ENCODE measurements around the gene EFL1. TPM values are rescaled to one million over a fixed set of nuclear protein-coding genes. Genes with fewer than 3 reads are reported as not detected.

Gene EFL1
- total and polyA plus RNA-seq, 4 donors, result 3.2 to 10.1 (median 6.1) TPM

GRCh38 chr15:82168296-82168695 lies 94.2 kb downstream of the EFL1 start (continued):
- TF ChIP-seq CTCF (IDR thresholded peaks at IDR 0.05; ENCODE audit: low read depth, low read length, missing input control) (no peak), FOXA1 (IDR thresholded peaks at IDR 0.05) (no peak), TAF1 (conservative IDR thresholded peaks at IDR 0.05) (no peak), HNF4G (IDR thresholded peaks at IDR 0.05) (no peak), RXRA (IDR thresholded peaks at IDR 0.05) (no peak), NR2F2 (IDR thresholded peaks at IDR 0.05) (no peak), JUND (IDR thresholded peaks at IDR 0.05) (no peak)

- Histone ChIP-seq H3K9ac (ENCODE audit: low read depth in 1 of 2, low read length in 2 of 2) (no peak overlapping the region), H3K27me3 (ENCODE audit: control insufficient read depth in 4 of 4, insufficient read depth in 4 of 4, low read length in 3 of 4) (no peaks in the 10 kb centered on the region), H3K27ac (ENCODE audit: low read depth in 1 of 2, low read length in 2 of 2) (no peak overlapping the region), H3K4me1 (ENCODE audit: control insufficient read depth in 4 of 4, insufficient read depth in 4 of 4, low read length in 3 of 4) (no peaks in the 10 kb centered on the region), H3K4me3 (ENCODE audit: low read depth in 1 of 3, low read length in 3 of 3) (no peak overlapping the region), H3K36me3 (ENCODE audit: control insufficient read depth in 4 of 4, insufficient read depth in 3 of 4, low read depth in 1 of 4, low read length in 3 of 4) (peaks cover 0 to 15% (median 7%) of the 10 kb centered on the region in 4 donors), H3K9me3 (ENCODE audit: control insufficient read depth in 4 of 4, low read length in 3 of 4) (no peaks in the 10 kb centered on the region)
- DNase-seq (ENCODE audit: low spot score), result no peak
- no peak for TF ChIP-seq CTCF (IDR thresholded peaks at IDR 0.05; ENCODE audit: low read depth, low read length, missing input control)
- TF ChIP-seq TAF1 (conservative IDR thresholded peaks at IDR 0.05), result no peak
- TF ChIP-seq HNF4G (IDR thresholded peaks at IDR 0.05), result no peak
- TF ChIP-seq GABPA (IDR thresholded peaks at IDR 0.05 in 1 of 2, conservative IDR thresholded peaks at IDR 0.05 in 1 of 2), result no peak
- TF ChIP-seq NR2F2 (IDR thresholded peaks at IDR 0.05), result no peak
- TF ChIP-seq FOXA1 (IDR thresholded peaks at IDR 0.05), result no peak
- TF ChIP-seq FOXA2 (IDR thresholded peaks at IDR 0.05), result no peak
- no peak for TF ChIP-seq ZBTB33 (IDR thresholded peaks at IDR 0.05)
- TF ChIP-seq MAX (IDR thresholded peaks at IDR 0.05), result no peak
- TF ChIP-seq SP1 (IDR thresholded peaks at IDR 0.05), result no peak
- WGBS, result 80% methylated on average over 1 of the region's 1 CpG
Measured at GRCh38 chr15:82165948-82166376, 96.6 kb downstream of the EFL1 start.

GRCh38 chr15:82159922-82160321 lies 102.6 kb downstream of the EFL1 start:
- no peak for DNase-seq (ENCODE audit: low spot score)
- Histone ChIP-seq H3K9ac (ENCODE audit: low read depth in 1 of 2, low read length in 2 of 2) (no peak overlapping the region), H3K9me3 (ENCODE audit: control insufficient read depth in 4 of 4, low read length in 3 of 4) (no peaks in the 10 kb centered on the region), H3K27me3 (ENCODE audit: control insufficient read depth in 4 of 4, insufficient read depth in 4 of 4, low read length in 3 of 4) (no peaks in the 10 kb centered on the region), H3K4me1 (ENCODE audit: control insufficient read depth in 4 of 4, insufficient read depth in 4 of 4, low read length in 3 of 4) (no peaks in the 10 kb centered on the region), H3K27ac (ENCODE audit: low read depth in 1 of 2, low read length in 2 of 2) (no peak overlapping the region), H3K4me3 (ENCODE audit: low read depth in 1 of 3, low read length in 3 of 3) (no peak overlapping the region), H3K36me3 (ENCODE audit: control insufficient read depth in 4 of 4, insufficient read depth in 3 of 4, low read depth in 1 of 4, low read length in 3 of 4) (peaks cover 0 to 21% (median 10%) of the 10 kb centered on the region in 4 donors)
- WGBS, result over 99% methylated on average over 2 of the region's 2 CpGs
- TF ChIP-seq RAD21 (IDR thresholded peaks at IDR 0.05), result no peak
- TF ChIP-seq ATF3 (IDR thresholded peaks at IDR 0.05), result no peak
- TF ChIP-seq HNF4A (conservative IDR thresholded peaks at IDR 0.05), result no peak
- no peak for TF ChIP-seq REST (IDR thresholded peaks at IDR 0.05)
- no peak for TF ChIP-seq HNF4G (IDR thresholded peaks at IDR 0.05)
- TF ChIP-seq ZBTB33 (IDR thresholded peaks at IDR 0.05), result no peak
- TF ChIP-seq NR2F2 (IDR thresholded peaks at IDR 0.05), result no peak
- no peak for TF ChIP-seq JUND (IDR thresholded peaks at IDR 0.05)
- TF ChIP-seq EGR1 (IDR thresholded peaks at IDR 0.05; ENCODE audit: low read depth in 2 of 2), result no peak
- no peak for TF ChIP-seq MAX (IDR thresholded peaks at IDR 0.05)
- TF ChIP-seq TAF1 (conservative IDR thresholded peaks at IDR 0.05), result no peak
- TF ChIP-seq FOXA1 (IDR thresholded peaks at IDR 0.05), result no peak

All from liver (tissue), 9 donors.